Peyer's patch (tissue), 4 donors: ENCODE data around the gene NOTCH2. TPM values are rescaled to one million over a fixed set of nuclear protein-coding genes. Genes with fewer than 3 reads are reported as not detected.
"Not testable (repeated sequence)": the region's sequence is repeated elsewhere in the genome, so short reads cannot be mapped to it uniquely, and the experiment has no call there.

Source experiments
- DNase-seq, 3 donors: peaks; one replicate each; pipeline ENCODE4 v3.0.0-alpha.2; 2017 to 2019
- H3K27ac ChIP-seq, 4 donors: fragments of 200-600 bp; sonication (generic); one replicate each; pipeline ENCODE4 v1.5.1; 2016 to 2019
- H3K27me3 ChIP-seq, 2 donors: fragments of 200-600 bp; sonication (generic); one replicate each; pipeline ENCODE4 v1.5.1; 2019
- H3K36me3 ChIP-seq, 3 donors: fragments of 200-600 bp; sonication (generic); one replicate each; pipeline ENCODE4 v1.5.1; 2016 to 2019
- H3K4me1 ChIP-seq, 4 donors: fragments of 200-600 bp; sonication (generic); one replicate each; pipeline ENCODE4 v1.5.1; 2016 to 2019
- H3K4me3 ChIP-seq, 4 donors: fragments of 200-600 bp; sonication (generic); 1 replicate in 3 of 4; 2 replicates in 1 of 4; pipeline ENCODE4 v1.5.1; 2016 to 2019; ENCODE audit warnings: mild to moderate bottlenecking in 1 of 4
- H3K9me3 ChIP-seq, 4 donors: fragments of 200-600 bp; sonication (generic); one replicate each; pipeline ENCODE4 v1.5.1; 2016 to 2019; ENCODE audit warnings: mild to moderate bottlenecking in 1 of 4
- CTCF ChIP-seq, 6 experiments: fragments of 450-650 bp in 4 of 6; fragments of 200-600 bp in 2 of 6; sonication (generic) in 1 of 6; IDR thresholded peaks; one replicate each; pipeline ENCODE4 v1.5.1; 2017 to 2019; ENCODE audit warnings: antibody characterized with exemption in 6 of 6, mild to moderate bottlenecking in 3 of 6, moderate library complexity in 1 of 6
- POLR2A ChIP-seq, 2 donors: fragments of 450-650 bp; IDR thresholded peaks; one replicate each; pipeline ENCODE4 v1.5.1; 2017; ENCODE audit warnings: antibody characterized with exemption in 2 of 2, mild to moderate bottlenecking in 2 of 2, moderate library complexity in 2 of 2
- total RNA-seq, 4 donors: library from RNA; depleted of rRNA; stranded (reverse); fragments of >200 nt; gene quantifications; one replicate each; pipeline ENCODE4 v1.1.0, GENCODE V29; 2016

NOTCH2 gene
- total RNA-seq, 4 donors from 2014 or later = 35.5 to 47.6 (median 40.3) TPM

GRCh38 chr1:119984771-119985170 lies 84.7 kb downstream of the NOTCH2 start:
- Histone ChIP-seq H3K9me3 (no peaks in the 10 kb centered on the region), H3K27ac (no peak overlapping the region), H3K36me3 (no peaks in the 10 kb centered on the region), H3K4me3 (no peak overlapping the region), H3K4me1 (no peaks in the 10 kb centered on the region), H3K27me3 (no peaks in the 10 kb centered on the region)
- no peak for TF ChIP-seq CTCF (IDR thresholded peaks at IDR 0.05)
- TF ChIP-seq POLR2A (IDR thresholded peaks at IDR 0.05) = no peak
- no peak for DNase-seq

GRCh38 chr1:119981986-119982815 lies 87.3 kb downstream of the NOTCH2 start:
- no peaks in the 10 kb centered on the region for H3K36me3 ChIP-seq
- H3K9me3 ChIP-seq = no peaks in the 10 kb centered on the region
- H3K27me3 ChIP-seq = no peaks in the 10 kb centered on the region
- no peak for TF ChIP-seq CTCF (IDR thresholded peaks at IDR 0.05)
- TF ChIP-seq POLR2A (IDR thresholded peaks at IDR 0.05) = no peak
- no peak for DNase-seq
- no peaks in the 10 kb centered on the region for H3K4me1 ChIP-seq
- H3K27ac ChIP-seq = no peak overlapping the region
- no peak overlapping the region for H3K4me3 ChIP-seq

GRCh38 chr1:119981496-119981895 lies 88.0 kb downstream of the NOTCH2 start:
- H3K27ac ChIP-seq = no peak overlapping the region
- DNase-seq = no peak
- no peaks in the 10 kb centered on the region for H3K27me3 ChIP-seq
- H3K36me3 ChIP-seq = no peaks in the 10 kb centered on the region
- H3K4me1 ChIP-seq = no peaks in the 10 kb centered on the region
- no peak overlapping the region for H3K4me3 ChIP-seq
- TF ChIP-seq POLR2A (IDR thresholded peaks at IDR 0.05) (no peak), CTCF (IDR thresholded peaks at IDR 0.05) (no peak)
- H3K9me3 ChIP-seq = no peaks in the 10 kb centered on the region

GRCh38 chr1:119978018-119978505 lies 91.4 kb downstream of the NOTCH2 start:
- H3K9me3 ChIP-seq = no peaks in the 10 kb centered on the region
- H3K4me3 ChIP-seq = no peak overlapping the region
- TF ChIP-seq POLR2A (IDR thresholded peaks at IDR 0.05) (no peak), CTCF (IDR thresholded peaks at IDR 0.05) (no peak)
- no peaks in the 10 kb centered on the region for H3K36me3 ChIP-seq
- no peak overlapping the region for H3K27ac ChIP-seq
- H3K4me1 ChIP-seq = no peaks in the 10 kb centered on the region
- H3K27me3 ChIP-seq = no peaks in the 10 kb centered on the region
- no peak for DNase-seq

- H3K27ac ChIP-seq, H3K4me1 ChIP-seq, DNase-seq, H3K36me3 ChIP-seq, H3K27me3 ChIP-seq, H3K4me3 ChIP-seq, H3K9me3 ChIP-seq: not testable (repeated sequence)
Measured at GRCh38 chr1:119977113-119977736, 92.2 kb downstream of the NOTCH2 start.

GRCh38 chr1:119975582-119976254 lies 93.7 kb downstream of the NOTCH2 start:
- not testable (repeated sequence) for DNase-seq, H3K36me3 ChIP-seq, H3K27me3 ChIP-seq, H3K4me3 ChIP-seq, H3K9me3 ChIP-seq, H3K4me1 ChIP-seq, H3K27ac ChIP-seq
